ENCODE measurements around the gene SYNE3.
"Not testable (repeated sequence)": the region's sequence is repeated elsewhere in the genome, so short reads cannot be mapped to it uniquely, and the experiment has no call there.

The SYNE3 gene

GRCh38 chr14:95523815-95524448 lies 7.5 kb upstream of the SYNE3 start:
- peak; percentile 55 for DNase-seq (ENCODE audit: low spot score)

GRCh38 chr14:95523051-95523814 lies 6.8 kb upstream of the SYNE3 start:
- DNase-seq (ENCODE audit: low spot score), result peak; percentile 89

GRCh38 chr14:95522556-95522955 lies 6.1 kb upstream of the SYNE3 start:
- DNase-seq (ENCODE audit: low spot score), result no peak

- no peak for DNase-seq (ENCODE audit: low spot score)
Observed at GRCh38 chr14:95522116-95522515, 5.7 kb upstream of the SYNE3 start.

GRCh38 chr14:95521001-95521400 lies 4.6 kb upstream of the SYNE3 start:
- DNase-seq (ENCODE audit: low spot score), result no peak

- no peak for DNase-seq (ENCODE audit: low spot score)
Observed at GRCh38 chr14:95520346-95520745, 3.9 kb upstream of the SYNE3 start.

- DNase-seq (ENCODE audit: low spot score), result peak; percentile 79
Observed at GRCh38 chr14:95519699-95520098, 3.2 kb upstream of the SYNE3 start.

- peak; percentile 48 for DNase-seq (ENCODE audit: low spot score)
Observed at GRCh38 chr14:95518045-95518751, 1.7 kb upstream of the SYNE3 start.

GRCh38 chr14:95515596-95516552 lies 576 bp downstream of the SYNE3 start:
- DNase-seq (ENCODE audit: low spot score), result peak; percentile 81

- no peak for DNase-seq (ENCODE audit: low spot score)
Observed at GRCh38 chr14:95515080-95515489, 1.4 kb downstream of the SYNE3 start.

- DNase-seq (ENCODE audit: low spot score), result no peak
Observed at GRCh38 chr14:95514131-95515079, 2.0 kb downstream of the SYNE3 start.

GRCh38 chr14:95513291-95513690 lies 3.2 kb downstream of the SYNE3 start:
- DNase-seq (ENCODE audit: low spot score), result no peak

- DNase-seq (ENCODE audit: low spot score), result no peak
Observed at GRCh38 chr14:95511687-95512086, 4.8 kb downstream of the SYNE3 start.

GRCh38 chr14:95510804-95511203 lies 5.6 kb downstream of the SYNE3 start:
- DNase-seq (ENCODE audit: low spot score), result no peak

GRCh38 chr14:95510344-95510743 lies 6.1 kb downstream of the SYNE3 start:
- DNase-seq (ENCODE audit: low spot score), result not testable (repeated sequence)

GRCh38 chr14:95509495-95509894 lies 7.0 kb downstream of the SYNE3 start:
- no peak for DNase-seq (ENCODE audit: low spot score)

- DNase-seq (ENCODE audit: low spot score), result no peak
Observed at GRCh38 chr14:95508377-95508776, 8.1 kb downstream of the SYNE3 start.

- DNase-seq (ENCODE audit: low spot score), result no peak
Observed at GRCh38 chr14:95507701-95508103, 8.7 kb downstream of the SYNE3 start.

- no peak for DNase-seq (ENCODE audit: low spot score)
Observed at GRCh38 chr14:95507174-95507573, 9.3 kb downstream of the SYNE3 start.

- no peak for DNase-seq (ENCODE audit: low spot score)
Observed at GRCh38 chr14:95505030-95505589, 11.3 kb downstream of the SYNE3 start.

Measured in CD4-positive, alpha-beta T cell treated with Interleukin-15 for 4 hours (primary cell).